ENCODE data around the gene NUP62CL. TPM values are rescaled to one million over a fixed set of nuclear protein-coding genes. Genes with fewer than 3 reads are reported as not detected.
"Not testable (repeated sequence)": the region's sequence is repeated elsewhere in the genome, so short reads cannot be mapped to it uniquely, and the experiment has no call there.

The NUP62CL gene
- total RNA-seq, 1 experiment from 2014 or later, result not detected

DNA sequence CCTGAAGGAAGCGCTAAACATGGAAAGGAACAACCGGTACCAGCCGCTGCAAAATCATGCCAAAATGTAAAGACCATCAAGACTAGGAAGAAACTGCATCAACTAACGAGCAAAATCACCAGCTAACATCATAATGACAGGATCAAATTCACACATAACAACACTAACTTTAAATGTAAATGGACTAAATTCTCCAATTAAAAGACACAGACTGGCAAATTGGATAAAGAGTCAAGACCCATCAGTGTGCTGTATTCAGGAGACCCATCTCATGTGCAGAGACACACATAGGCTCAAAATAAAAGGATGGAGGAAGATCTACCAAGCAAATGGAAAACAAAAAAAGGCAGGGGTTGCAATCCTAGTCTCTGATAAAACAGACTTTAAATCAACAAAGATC is 48.6 kb downstream of the NUP62CL start:
- not testable (repeated sequence) for H3K4me3 ChIP-seq, H3K36me3 ChIP-seq, DNase-seq, H3K9me3 ChIP-seq, H3K27me3 ChIP-seq

DNA sequence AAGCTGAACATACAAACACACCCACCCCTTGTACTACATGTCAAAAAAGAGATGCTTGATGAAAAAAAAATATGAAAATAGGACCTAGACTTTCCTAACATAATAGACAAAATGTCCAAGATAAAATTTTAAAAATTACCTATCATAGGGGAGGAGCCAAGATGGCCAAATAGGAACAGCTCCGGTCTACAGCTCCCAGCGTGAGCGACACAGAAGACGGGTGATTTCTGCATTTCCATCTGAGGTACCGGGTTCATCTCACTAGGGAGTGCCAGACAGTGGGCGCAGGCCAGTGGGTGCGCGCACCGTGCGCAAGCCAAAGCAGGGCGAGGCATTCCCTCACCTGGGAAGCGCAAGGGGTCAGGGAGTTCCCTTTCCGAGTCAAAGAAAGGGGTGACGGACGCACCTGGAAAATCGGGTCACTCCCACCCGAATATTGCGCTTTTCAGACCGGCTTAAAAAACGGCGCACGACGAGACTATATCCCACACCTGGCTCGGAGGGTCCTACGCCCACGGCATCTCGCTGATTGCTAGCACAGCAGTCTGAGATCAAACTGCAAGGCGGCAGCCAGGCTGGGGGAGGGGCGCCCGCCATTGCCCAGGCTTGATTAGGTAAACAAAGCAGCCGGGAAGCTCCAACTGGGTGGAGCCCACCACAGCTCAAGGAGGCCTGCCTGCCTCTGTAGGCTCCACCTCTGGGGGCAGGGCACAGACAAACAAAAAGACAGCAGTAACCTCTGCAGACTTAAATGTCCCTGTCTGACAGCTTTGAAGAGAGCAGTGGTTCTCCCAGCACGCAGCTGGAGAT is 50.4 kb downstream of the NUP62CL start:
- H3K9me3 ChIP-seq, H3K36me3 ChIP-seq, H3K27me3 ChIP-seq, DNase-seq, H3K4me3 ChIP-seq: not testable (repeated sequence)

DNA sequence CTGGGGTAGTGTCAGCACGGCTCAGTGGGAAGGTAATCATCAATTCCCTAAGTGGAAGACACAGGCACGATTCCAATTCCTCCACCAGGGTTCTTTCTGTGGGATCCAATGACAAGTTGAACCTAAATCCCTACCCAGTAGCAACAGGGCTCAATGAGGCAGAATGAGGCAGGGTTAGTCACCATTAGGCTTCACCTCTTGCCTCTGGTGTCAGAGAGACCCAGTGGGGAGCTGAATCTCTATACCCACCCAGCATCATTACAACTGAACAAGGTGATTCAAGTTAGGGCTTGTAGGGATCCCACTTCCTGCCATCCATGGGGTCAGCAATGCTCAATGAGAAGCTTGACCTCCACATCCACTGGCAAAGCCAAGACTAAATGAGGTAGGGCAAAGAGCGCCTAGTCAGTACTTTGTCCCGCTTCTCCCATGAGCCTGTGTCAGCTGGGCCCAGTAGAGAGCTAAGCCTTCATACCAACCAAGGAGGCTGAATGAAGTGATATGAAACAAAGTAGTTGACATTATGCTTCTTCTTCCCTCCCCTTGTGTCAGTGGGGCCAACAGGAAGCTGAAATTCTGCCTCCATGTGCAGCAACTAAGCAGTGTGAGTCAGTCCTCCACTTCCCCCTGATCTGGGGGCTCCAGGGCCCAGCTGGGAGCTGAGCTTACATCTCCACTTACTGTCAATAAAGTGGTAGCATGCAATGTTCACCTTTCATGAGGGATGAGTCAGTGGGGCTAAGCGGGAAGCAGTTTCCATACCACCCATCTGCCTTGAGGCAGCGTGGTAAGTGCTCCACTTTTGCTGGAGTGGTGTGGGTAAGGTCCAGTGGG is 51.2 kb downstream of the NUP62CL start:
- no peaks in the 10 kb centered on the region for H3K9me3 ChIP-seq
- H3K27me3 ChIP-seq, result no peaks in the 10 kb centered on the region
- no peak overlapping the region for H3K4me3 ChIP-seq
- H3K36me3 ChIP-seq, result no peaks in the 10 kb centered on the region
- no peak for DNase-seq

DNA sequence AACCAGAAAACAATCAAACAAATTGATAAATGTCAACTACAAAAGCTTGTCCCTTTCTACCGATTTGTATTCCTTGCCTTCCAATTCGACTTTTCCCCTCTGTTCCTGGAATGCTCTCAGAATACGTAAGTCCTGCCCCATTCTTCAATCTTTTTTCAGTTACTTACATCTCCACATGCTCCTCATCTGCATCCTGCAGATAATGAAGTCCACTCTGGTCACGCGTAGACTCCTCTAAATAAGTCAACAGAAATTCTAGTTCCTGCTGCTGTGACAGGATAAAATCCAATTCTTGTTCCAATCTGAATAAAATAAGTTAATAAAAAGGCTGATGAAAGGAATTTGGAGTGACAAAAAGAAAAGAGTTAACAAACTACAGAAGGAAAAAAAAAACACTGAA is 53.2 kb downstream of the NUP62CL start:
- H3K36me3 ChIP-seq, result no peaks in the 10 kb centered on the region

DNA sequence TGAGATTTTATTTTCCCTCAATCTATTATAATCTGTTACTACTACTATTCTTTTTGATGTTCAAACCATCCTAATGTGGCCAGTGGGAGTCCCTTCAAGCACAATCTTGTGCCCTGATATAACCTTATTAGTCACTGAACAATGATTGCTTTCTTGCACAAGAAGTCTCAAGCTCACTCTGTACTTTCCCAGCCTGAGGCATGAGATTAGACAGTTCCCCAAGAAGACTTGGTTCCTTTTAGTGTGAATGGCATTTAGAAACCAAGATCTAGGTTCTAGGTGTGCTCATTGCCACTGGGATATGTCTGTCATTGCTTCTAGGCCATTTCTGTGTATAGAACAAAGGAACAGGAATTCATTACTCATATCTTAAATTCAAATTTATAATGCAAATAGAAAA is 59.6 kb downstream of the NUP62CL start:
- no peak for DNase-seq
- no peak overlapping the region for H3K4me3 ChIP-seq
- H3K9me3 ChIP-seq, result no peaks in the 10 kb centered on the region

More for the DNA sequence above, 53.2 kb downstream of the NUP62CL start:
- no peaks in the 10 kb centered on the region for H3K27me3 ChIP-seq
- DNase-seq, result no peak
- no peaks in the 10 kb centered on the region for H3K9me3 ChIP-seq
- H3K4me3 ChIP-seq, result no peak overlapping the region

DNA sequence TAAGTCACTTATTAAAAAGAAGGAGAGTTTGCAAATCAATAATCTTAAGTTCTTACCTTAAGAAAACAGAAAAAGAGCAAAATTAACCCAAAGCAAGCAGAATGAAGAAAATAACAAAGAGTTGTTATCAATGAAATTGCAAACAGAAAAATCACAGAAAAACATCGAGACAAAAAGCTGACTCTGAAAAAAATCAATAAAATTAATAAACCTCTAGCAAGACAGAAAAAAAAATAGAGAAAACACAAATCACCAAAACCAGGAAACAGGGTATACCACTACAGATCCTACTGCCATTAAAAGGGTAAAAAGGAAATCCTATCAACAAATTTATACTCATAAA is 70.3 kb downstream of the NUP62CL start:
- DNase-seq, result no peak
- H3K4me3 ChIP-seq, result no peak overlapping the region

More for the DNA sequence above, 59.6 kb downstream of the NUP62CL start:
- no peaks in the 10 kb centered on the region for H3K36me3 ChIP-seq
- no peaks in the 10 kb centered on the region for H3K27me3 ChIP-seq

DNA sequence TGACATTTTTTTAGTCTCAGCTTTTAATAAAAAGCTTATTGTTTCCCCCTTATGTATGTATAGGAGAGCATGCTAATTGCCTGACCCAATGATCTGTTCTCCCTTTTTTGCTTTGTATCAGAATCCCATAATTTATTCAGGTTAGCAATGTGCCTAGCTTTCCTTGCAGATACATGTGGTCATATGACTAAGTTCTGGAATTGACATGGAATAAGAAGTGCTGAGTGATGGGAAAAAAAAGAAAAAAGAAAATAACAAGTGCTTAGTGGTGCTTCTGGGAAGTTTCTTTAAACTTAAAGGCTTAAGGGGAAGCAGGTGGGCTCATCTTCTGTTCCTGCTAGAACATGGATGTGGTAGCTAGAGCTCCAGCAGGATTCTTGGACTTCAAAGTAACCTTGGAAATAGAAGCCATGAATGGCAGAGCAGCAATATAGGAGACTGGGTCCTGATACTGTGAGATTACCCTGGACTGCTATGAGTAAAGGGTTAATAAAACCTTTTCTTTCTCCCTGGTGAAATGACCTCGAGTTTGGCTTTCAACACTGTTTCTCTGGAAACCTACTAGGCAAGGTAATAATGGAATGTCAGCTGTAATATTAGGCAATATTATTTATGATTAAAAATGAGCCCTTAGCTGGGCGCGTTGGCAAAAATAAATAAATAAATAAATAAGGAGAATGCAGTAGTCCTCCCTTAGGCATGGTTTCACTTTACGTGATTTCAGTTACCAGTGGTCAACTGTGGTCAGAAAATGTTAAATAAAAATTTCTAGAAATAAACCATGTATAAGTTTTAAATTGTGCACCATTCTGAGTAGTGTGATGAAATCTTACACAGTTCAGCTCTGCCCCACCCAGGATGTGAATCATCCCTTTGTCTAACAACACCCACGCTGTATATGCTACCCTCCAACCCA is 70.9 kb downstream of the NUP62CL start:
- DNase-seq, result peak; percentile 42
- H3K36me3 ChIP-seq, result no peaks in the 10 kb centered on the region
- H3K9me3 ChIP-seq, result no peaks in the 10 kb centered on the region
- no peaks in the 10 kb centered on the region for H3K27me3 ChIP-seq
- H3K4me3 ChIP-seq, result no peak overlapping the region

More for the DNA sequence above, 70.3 kb downstream of the NUP62CL start:
- H3K27me3 ChIP-seq, result no peaks in the 10 kb centered on the region
- no peaks in the 10 kb centered on the region for H3K36me3 ChIP-seq
- H3K9me3 ChIP-seq, result no peaks in the 10 kb centered on the region

DNA sequence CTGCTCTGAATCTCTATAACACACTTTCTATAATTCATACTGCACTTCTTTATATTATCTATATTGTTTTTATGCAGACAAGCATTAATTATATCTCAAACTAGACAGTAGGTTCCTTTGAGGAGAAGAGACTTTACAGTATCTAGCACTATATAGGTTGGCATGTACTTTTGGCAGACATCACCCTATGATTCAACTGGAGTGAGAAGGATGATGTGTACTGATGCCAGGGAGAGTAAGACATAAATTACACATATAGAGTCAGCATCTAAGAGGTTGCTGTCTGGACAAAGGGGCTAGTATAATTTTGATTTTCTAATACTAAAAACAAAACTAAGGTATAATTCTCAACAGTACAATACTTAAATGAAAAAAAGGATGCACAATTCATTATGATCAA is 82.5 kb downstream of the NUP62CL start:
- Histone ChIP-seq H3K4me3 (no peak overlapping the region), H3K27me3 (no peaks in the 10 kb centered on the region), H3K36me3 (no peaks in the 10 kb centered on the region), H3K9me3 (no peaks in the 10 kb centered on the region)
- peak; percentile 9 for DNase-seq

DNA sequence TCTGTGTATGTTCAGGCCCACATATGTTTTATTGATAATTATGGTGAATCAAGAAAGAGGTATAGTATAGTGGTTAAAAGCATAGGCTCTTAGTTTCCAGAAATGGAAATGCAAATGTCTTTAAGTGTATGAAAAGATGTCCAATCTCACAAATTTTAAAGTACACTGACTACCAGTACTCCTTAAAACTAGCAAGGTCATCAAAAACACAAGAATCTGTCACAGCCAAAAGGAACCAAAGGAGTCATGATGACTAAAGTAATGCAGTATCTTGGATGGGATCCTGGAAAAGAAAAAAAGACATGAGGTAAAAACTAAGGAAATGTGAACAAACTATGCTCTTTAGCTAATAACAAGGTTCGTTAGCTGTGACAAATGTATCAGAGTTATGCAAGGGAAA is 87.0 kb downstream of the NUP62CL start:
- H3K36me3 ChIP-seq, result peaks cover 16% of the 10 kb centered on the region
- no peak overlapping the region; the same call in 1 of the 2 replicates for H3K4me3 ChIP-seq
- H3K9me3 ChIP-seq, result no peaks in the 10 kb centered on the region
- no peak for DNase-seq
- H3K27me3 ChIP-seq, result no peaks in the 10 kb centered on the region

DNA sequence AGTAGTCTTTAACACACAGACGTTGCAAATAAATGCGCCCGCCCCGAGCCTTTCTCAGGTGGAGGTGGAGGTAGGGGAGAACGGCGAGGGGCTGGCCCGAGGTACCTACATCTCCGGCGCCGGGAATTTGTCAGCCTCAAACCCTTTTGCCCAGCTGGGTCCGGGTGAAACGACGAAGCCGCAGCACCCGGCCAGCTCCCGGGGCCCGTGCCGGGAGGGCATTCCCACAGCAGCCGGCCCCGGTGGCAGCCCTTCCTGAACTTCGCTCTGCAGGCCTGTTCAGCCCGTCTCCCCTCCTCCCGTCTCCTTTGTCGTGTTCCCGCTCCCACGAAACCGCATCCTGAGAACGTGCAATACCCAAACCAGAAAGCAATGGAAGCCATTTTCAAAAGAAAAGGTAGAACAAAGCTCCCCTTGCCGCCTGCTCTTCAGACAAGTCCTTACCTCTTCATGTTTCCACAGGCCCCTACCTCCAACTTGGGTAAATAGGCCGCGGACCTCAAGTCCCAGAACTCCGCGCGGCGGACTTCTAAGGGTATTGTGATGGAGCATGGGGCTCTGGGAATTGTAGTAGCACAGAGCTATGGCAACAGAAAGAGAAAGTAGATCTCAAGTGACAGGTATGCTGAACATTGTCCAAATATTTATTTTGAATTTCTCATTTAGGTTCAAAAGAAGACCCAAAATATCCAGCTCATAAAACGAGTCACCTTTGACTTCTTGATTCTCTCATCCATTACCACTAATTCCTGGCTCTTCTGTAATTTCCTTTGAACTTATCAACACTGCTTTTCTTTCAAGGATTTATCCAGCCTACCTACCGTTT is 87.7 kb downstream of the NUP62CL start, which contains the start of gene RBM41:
RBM41 (minus strand) TSS at position 501 of the 826 bp plus-strand sequence; CDS start at position 452, 49 bp downstream.
- H3K9me3 ChIP-seq, result no peaks in the 10 kb centered on the region
- peak; percentile 70 for DNase-seq
- peaks cover 21% of the 10 kb centered on the region for H3K36me3 ChIP-seq
- no peaks in the 10 kb centered on the region for H3K27me3 ChIP-seq
- H3K4me3 ChIP-seq, result peak within 1 kb of the TSS; percentile 68

DNA sequence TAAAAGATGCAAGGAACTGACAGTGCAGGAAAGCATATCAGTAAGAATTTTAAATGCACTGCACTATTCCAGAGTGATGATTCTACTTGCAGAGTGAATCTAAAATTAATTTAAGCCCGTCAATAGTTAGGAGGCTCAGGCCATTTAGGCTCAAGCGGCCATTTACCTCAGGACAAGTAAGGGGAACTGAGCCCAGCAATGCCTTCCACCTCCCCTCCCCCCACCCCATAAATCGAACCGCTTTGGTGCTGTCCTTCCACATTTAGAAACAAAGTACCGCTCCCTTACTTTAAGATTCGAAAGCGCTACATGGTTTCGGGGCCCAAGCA is 88.3 kb downstream of the NUP62CL start:
- Histone ChIP-seq H3K36me3 (peaks cover 25% of the 10 kb centered on the region), H3K27me3 (no peaks in the 10 kb centered on the region), H3K9me3 (no peaks in the 10 kb centered on the region), H3K4me3 (peak overlapping the region; percentile 68)
- DNase-seq, result no peak

DNA sequence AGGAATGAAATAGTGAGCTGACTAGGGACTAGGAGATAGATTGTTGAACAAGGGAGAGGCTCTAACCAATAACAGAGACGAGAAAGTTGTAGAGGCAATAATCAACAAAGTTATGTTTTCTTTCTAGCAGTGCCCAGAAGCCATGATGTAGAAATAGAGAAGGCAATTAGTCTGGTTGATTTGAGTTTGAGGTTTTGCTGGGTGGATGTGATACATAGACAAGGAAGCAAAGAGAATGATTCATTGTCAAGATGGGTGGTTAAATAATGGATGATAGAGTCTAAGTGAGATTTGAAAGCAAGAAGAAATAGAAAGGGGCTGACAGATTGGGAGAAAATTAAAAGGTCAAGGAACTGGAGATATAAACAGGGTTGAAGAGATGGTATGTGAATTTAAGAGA is 98.8 kb downstream of the NUP62CL start:
- no peak overlapping the region for H3K4me3 ChIP-seq
- no peaks in the 10 kb centered on the region for H3K9me3 ChIP-seq
- H3K36me3 ChIP-seq, result peaks cover 26% of the 10 kb centered on the region
- H3K27me3 ChIP-seq, result no peaks in the 10 kb centered on the region
- DNase-seq, result no peak

DNA sequence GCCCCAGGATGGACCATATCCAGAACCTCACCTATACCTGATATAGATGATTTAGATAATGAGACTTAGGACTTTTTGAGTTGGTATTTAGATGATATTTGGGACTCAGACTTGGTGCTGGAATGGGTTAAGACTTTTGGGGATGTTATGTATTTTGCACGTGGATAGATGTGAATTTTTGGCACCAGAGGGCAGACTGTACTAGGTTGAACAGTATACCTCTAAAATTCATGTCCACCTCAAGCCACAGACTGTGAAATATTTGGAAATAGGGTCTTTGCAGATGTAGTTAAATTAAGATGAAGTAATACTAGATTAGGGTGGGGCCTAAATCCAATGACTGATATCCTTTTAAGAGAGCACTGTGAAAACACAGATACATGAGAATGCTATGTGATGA is 103.3 kb downstream of the NUP62CL start:
- Histone ChIP-seq H3K9me3 (no peaks in the 10 kb centered on the region), H3K4me3 (no peak overlapping the region), H3K36me3 (peaks cover 11% of the 10 kb centered on the region), H3K27me3 (no peaks in the 10 kb centered on the region)
- no peak for DNase-seq

DNA sequence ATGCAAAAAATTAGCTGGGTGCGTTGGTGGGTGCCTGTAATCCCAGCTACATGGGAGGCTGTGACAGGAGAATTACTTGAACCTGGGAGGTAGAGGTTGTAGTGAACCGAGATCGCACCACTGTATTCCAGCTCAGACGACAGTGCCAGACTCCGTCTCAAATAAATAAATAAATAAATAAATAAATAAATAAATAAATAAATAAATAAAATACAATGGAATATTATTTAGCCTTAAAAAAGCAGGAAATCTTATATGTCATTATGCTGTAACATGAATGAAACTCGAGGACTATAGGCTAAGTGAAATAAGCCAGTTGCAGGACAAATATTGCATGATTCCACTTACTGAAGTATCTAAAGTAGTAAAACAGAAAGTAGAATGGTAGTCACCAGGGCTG is 130.1 kb downstream of the NUP62CL start:
- Histone ChIP-seq H3K27me3 (no peaks in the 10 kb centered on the region), H3K9me3 (no peaks in the 10 kb centered on the region), H3K4me3 (no peak overlapping the region), H3K36me3 (no peaks in the 10 kb centered on the region)
- no peak for DNase-seq

Data from MG63 (cell line).